CD4-positive, alpha-beta T cell treated with Interleukin-15 for 4 hours (primary cell): Measurements from ENCODE around the gene BCAR3.
"Not testable (repeated sequence)": the region's sequence is repeated elsewhere in the genome, so short reads cannot be mapped to it uniquely, and the experiment has no call there.

Experiments
- DNase-seq: peaks from one replicate; pipeline ENCODE4 v3.0.0-alpha.2; 2020; ENCODE audit warnings: low spot score

The BCAR3 gene

GRCh38 chr1:93705892-93706500 is 24.4 kb upstream of the BCAR3 start:
- no peak for DNase-seq

- DNase-seq: no peak
These were observed 22.4 kb upstream of the BCAR3 start for GRCh38 chr1:93704052-93704451.

- no peak for DNase-seq
These were observed 22.0 kb upstream of the BCAR3 start for GRCh38 chr1:93703643-93704042.

GRCh38 chr1:93702828-93703183 is 21.2 kb upstream of the BCAR3 start:
- no peak for DNase-seq

GRCh38 chr1:93702111-93702827 is 20.6 kb upstream of the BCAR3 start:
- DNase-seq: no peak

- no peak for DNase-seq
These were observed 20.0 kb upstream of the BCAR3 start for GRCh38 chr1:93701629-93702028.

GRCh38 chr1:93700532-93701469 is 19.2 kb upstream of the BCAR3 start:
- DNase-seq: no peak

GRCh38 chr1:93699503-93700168 is 18.0 kb upstream of the BCAR3 start:
- DNase-seq: no peak

GRCh38 chr1:93699049-93699384 is 17.4 kb upstream of the BCAR3 start:
- no peak for DNase-seq

- DNase-seq: no peak
These were observed 16.9 kb upstream of the BCAR3 start for GRCh38 chr1:93698329-93699048.

GRCh38 chr1:93697566-93697965 is 15.9 kb upstream of the BCAR3 start:
- DNase-seq: not testable (repeated sequence)

GRCh38 chr1:93695411-93696005 is 13.9 kb upstream of the BCAR3 start:
- no peak for DNase-seq

GRCh38 chr1:93694819-93695218 is 13.2 kb upstream of the BCAR3 start:
- DNase-seq: no peak

- no peak for DNase-seq
These were observed 12.4 kb upstream of the BCAR3 start for GRCh38 chr1:93694039-93694438.

GRCh38 chr1:93692983-93693591 is 11.4 kb upstream of the BCAR3 start:
- no peak for DNase-seq

- DNase-seq: no peak
These were observed 10.8 kb upstream of the BCAR3 start for GRCh38 chr1:93692451-93692861.

GRCh38 chr1:93692026-93692425 is 10.4 kb upstream of the BCAR3 start:
- no peak for DNase-seq

GRCh38 chr1:93690921-93691789 is 9.5 kb upstream of the BCAR3 start:
- no peak for DNase-seq

GRCh38 chr1:93690341-93690740 is 8.7 kb upstream of the BCAR3 start:
- no peak for DNase-seq
